HG03342 (cell line): ENCODE measurements around the gene BRIP1.
"Not testable (repeated sequence)": the region's sequence is repeated elsewhere in the genome, so short reads cannot be mapped to it uniquely, and the experiment has no call there.

Experiments used
- ATAC-seq: cut with Tn5 transposase; IDR thresholded peaks from one replicate; pipeline ENCODE4 v1.9.1; 2021; ENCODE audit warnings: mild to moderate bottlenecking, moderate library complexity; ENCODE audit not compliant: unreplicated experiment

The BRIP1 gene

GRCh38 chr17:61702450-61702849 lies 160.9 kb downstream of the BRIP1 start:
- ATAC-seq: no peak

GRCh38 chr17:61701978-61702377 lies 161.3 kb downstream of the BRIP1 start:
- no peak for ATAC-seq

DNA sequence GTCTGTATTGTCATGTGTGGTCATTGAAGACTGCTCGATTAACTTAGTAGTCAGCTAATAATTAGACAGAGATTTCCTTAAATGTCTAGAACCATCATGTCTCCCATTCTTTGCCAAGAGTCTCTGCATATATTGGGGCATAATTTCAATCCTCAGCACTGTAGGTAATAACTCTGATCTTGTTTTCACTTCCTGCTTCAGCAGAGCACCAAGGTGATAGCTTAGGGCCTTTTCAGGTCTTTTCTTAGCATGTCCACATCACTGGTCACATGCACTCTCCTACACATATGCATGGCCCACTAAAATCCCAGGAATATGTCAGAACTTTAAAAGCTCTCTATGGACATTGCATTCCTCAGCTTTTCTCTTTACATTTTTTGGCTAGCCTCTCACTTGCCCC lies 162.0 kb downstream of the BRIP1 start:
- ATAC-seq: no peak

DNA sequence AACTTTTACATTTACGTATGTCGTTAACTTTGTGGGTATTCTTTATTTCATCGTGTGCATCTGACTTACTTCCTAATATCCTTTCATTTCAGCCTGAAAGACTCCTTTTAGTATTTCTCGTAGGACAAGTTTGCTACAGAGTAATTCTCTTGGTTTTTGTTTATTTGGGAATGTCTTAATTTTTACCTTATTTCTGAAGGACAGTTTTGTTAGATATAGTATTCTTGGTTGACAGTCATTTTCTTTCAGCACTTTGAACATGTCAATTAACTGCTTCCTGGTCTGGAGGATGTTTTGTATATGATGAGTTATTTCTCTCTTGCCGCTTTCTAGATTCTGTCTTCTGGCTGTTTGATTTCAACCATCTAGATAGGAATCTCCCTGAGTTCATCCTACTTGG lies 163.1 kb downstream of the BRIP1 start:
- no peak for ATAC-seq

- ATAC-seq: no peak
These were observed 163.6 kb downstream of the BRIP1 start for GRCh38 chr17:61699694-61700093.

DNA sequence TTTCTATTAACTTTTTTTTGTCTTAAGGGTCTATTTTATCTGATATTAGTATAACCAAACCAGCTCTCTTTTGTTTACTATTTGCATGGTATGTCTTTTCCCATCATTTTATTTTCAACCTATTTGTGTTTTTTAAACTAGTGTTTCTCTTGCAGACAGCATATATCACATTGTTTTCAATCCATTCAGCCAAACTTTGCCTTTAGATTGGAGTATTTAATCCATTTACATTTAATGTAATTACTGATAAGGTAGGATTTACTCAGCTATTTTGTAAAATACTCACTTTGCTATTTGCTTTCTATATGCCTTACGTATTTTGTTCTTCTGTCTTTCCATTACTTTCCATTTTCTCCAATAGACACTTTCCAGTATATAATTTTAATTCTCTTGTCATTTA lies 164.3 kb downstream of the BRIP1 start:
- ATAC-seq: no peak

DNA sequence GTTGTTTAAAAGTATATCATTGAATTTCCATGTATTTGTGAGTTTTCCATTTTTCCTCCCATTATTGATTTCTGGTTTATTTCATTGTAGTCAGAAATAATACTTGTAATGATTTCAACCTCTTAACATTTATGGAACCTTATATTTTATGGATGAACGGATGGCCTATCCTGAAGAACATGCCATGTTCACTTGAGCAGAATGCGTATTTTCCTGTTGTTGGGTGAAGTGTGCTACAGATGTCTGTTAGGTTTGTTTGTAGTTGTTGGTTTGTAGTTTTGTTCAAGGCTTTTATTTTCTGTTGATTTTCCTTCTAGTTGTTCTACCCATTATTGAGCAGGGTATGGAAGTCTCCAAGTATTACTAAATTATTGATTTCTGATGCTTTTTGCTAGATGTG lies 165.1 kb downstream of the BRIP1 start:
- no peak for ATAC-seq

GRCh38 chr17:61695779-61696337 lies 167.5 kb downstream of the BRIP1 start:
- ATAC-seq: no peak

DNA sequence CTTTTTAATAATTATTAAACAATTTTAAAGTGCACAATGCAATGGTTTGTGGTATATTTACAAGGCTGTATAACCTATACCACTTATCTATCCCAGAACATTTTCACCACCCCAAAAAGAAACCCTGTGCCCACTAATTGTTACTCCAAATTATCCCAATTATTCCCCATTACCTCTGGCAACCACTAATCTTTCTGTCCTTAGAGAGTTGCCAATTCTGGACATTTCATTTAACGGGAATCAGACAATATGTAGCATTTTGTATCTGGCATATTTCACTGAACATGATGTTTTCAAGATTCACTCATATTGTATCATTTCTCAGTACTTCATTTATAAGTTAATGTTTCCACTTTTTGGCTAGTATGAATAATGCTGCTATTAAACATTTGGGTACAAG lies 169.2 kb downstream of the BRIP1 start:
- ATAC-seq: no peak

DNA sequence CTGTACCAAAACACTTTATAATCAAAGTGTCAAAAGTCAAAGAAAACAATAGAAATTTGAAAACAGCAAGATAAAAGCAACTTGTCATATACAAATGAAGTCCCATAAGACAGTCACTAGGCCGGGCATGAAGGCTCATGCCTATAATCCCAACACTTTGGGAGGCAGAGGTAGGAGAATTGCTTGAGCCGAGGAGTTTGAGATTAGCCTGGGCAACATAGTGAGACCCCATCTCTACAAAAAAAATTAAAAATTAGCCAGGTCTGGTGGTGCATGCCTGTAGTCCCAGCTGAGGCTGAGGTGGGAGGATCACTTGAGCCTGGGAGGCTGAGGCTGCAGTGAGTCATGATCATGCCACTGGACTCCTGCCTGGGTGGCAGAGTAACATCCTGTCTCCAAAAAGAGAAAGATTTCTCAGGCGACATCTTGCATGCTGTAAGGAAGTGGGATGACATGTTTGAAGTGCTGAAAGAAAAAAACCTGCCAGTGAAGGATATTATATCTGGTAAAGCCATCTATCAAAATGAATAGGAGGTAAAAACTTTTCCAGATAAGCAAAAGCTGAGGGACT lies 173.6 kb downstream of the BRIP1 start:
- no peak for ATAC-seq

DNA sequence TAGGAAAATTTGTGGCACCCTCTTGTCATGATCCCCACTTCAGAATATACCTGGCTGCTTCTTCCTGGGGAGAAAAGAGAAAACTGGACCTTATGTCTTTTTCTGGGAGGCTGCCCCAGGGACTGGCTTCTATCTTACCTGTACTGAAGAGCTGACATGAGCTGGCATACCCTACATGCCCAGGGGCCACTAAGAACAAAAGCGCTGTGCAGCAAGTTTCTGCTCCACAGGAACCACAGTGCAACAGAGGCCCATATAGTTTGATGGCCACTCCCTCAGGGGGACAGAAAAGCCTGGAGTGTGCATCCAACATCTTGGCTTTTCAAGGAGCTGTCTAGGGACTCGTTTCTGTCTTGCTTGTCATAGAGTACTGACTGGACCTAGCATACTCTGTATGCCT lies 175.6 kb downstream of the BRIP1 start:
- ATAC-seq: no peak

- no peak for ATAC-seq
These were observed 177.2 kb downstream of the BRIP1 start for GRCh38 chr17:61686113-61686512.

GRCh38 chr17:61684818-61685217 lies 178.5 kb downstream of the BRIP1 start:
- no peak for ATAC-seq

DNA sequence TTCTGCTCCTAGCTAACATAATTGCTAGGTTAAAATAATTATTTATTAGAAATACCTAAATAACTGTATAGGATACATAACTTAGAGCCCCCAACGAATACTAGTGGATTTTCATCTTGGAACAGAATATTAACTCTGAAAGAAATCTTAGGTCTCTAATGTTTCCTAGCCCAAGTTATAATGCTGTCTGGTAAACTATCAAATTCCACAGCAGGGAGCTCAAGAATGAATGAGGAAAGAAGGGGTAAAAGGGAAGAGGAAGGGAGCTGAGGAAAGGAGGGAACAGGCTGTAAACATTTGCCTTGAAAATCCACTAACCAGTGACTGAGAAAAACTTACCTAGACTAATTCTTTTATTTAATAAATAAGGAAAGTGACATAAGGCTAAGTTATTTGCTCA lies 179.2 kb downstream of the BRIP1 start:
- ATAC-seq: no peak

DNA sequence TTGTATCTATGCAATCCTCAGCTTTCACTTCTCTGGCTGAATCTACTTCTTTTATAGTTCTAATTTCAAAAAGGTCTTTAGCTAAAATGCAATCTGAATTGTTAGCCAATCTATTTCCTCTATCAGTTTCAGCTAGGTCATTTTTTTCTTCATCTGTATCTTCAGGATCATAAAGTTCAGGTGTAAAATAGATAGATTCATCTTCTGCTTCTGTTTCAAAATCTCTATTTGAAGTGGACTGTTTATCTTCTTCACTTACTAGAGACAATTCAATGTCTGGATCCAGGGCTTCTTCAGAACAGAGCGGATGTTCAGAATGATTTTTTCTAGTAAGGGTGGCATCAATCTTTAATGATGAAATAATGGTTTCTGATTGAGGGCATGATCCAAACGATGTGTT lies 179.9 kb downstream of the BRIP1 start:
- ATAC-seq: no peak

DNA sequence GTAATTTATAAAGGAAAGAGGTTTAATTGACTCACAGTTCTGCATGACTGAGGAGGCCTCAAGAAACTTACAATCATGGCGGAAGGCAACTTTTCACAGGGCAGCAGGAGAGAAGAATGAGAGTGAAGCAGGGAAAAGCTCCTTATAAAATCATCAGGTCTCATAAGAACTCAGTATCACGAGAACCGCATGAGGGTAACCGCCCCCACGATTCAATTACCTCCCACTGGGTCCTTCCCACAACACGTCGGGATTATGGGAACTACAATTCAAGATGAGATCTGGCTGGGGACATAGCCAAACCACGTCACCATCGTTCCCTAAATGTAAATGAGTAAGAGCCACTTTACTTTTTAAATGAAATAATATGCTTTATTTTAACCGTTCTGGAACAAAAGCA lies 182.4 kb downstream of the BRIP1 start:
- ATAC-seq: no peak

GRCh38 chr17:61678339-61678738 lies 185.0 kb downstream of the BRIP1 start:
- ATAC-seq: no peak

- not testable (repeated sequence) for ATAC-seq
These were observed 186.0 kb downstream of the BRIP1 start for GRCh38 chr17:61677150-61677811.

DNA sequence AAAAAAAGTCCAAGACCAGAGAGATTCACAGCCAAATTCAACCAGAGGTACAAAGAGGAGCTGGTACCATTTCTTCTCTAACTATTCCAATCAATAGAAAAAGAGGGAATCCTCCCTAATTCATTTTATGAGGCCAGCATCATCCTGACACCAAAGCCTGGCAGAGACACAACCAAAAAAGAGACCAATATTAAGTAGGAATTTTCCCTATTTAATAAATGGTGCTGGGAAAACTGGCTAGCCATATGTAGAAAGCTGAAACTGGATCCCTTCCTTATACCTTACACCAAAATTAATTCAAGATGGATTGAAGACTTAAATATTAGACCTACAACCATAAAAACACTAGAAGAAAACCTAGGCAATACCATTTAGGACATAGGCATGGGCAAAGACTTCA lies 186.8 kb downstream of the BRIP1 start:
- ATAC-seq: not testable (repeated sequence)

- not testable (repeated sequence) for ATAC-seq
These were observed 188.7 kb downstream of the BRIP1 start for GRCh38 chr17:61674609-61675008.

GRCh38 chr17:61673019-61673897 lies 190.1 kb downstream of the BRIP1 start:
- ATAC-seq: not testable (repeated sequence)

DNA sequence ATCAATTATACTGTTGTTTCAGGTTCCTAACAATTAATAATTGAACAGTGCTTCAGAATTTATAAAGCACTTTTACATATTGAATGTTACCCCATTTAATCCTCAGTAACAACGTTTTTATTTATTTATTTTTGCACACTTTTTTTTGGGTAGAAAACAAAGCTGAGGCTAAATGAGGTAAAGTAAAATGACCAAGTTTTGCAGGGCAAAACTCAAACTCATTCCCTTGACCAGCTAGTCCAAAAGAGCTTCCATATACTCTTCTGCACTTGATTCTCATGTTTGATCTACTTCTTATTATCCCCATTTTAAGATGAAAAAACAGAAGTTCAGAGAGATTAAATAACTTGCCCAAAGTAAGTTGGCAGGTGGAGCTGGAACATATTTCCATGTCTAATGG lies 191.2 kb downstream of the BRIP1 start:
- no peak for ATAC-seq
